ENCODE data around the gene NPAS3. TPM values are rescaled to one million over a fixed set of nuclear protein-coding genes. Genes with fewer than 3 reads are reported as not detected.

NPAS3 gene
- total RNA-seq, 4 donors from 2014 or later, result 0.19 to 2.1 (median 1.7) TPM; not detected in 1

GRCh38 chr14:32920696-32921276 lies 17.9 kb upstream of the NPAS3 start:
- no peak for DNase-seq
- H3K4me3 ChIP-seq, result no peak overlapping the region
- H3K4me1 ChIP-seq, result no peaks in the 10 kb centered on the region
- no peaks in the 10 kb centered on the region for H3K36me3 ChIP-seq
- H3K27me3 ChIP-seq, result no peaks in the 10 kb centered on the region
- no peaks in the 10 kb centered on the region for H3K9me3 ChIP-seq
- TF ChIP-seq POLR2A (IDR thresholded peaks at IDR 0.05) (no peak), CTCF (IDR thresholded peaks at IDR 0.05) (no peak)
- H3K27ac ChIP-seq, result no peak overlapping the region

- TF ChIP-seq POLR2A (IDR thresholded peaks at IDR 0.05), result no peak
- no peak for TF ChIP-seq CTCF (IDR thresholded peaks at IDR 0.05)
- DNase-seq, result no peak
Measured at GRCh38 chr14:32925439-32925838, 13.2 kb upstream of the NPAS3 start.

GRCh38 chr14:32932302-32932913 lies 6.3 kb upstream of the NPAS3 start:
- Histone ChIP-seq H3K4me1 (peaks cover 0 to 7% (median 0%) of the 10 kb centered on the region in 4 donors), H3K27me3 (peaks cover 0 to 7% of the 10 kb centered on the region in 2 donors), H3K27ac (no peak overlapping the region), H3K9me3 (no peaks in the 10 kb centered on the region), H3K36me3 (no peaks in the 10 kb centered on the region), H3K4me3 (peak overlapping the region in 2 of 4 donors; percentile 10 to 50)
- TF ChIP-seq CTCF (IDR thresholded peaks at IDR 0.05) (no peak), POLR2A (IDR thresholded peaks at IDR 0.05) (no peak)
- no peak for DNase-seq

More at GRCh38 chr14:32925439-32925838, 13.2 kb upstream of the NPAS3 start:
- Histone ChIP-seq H3K4me3 (no peak overlapping the region), H3K36me3 (no peaks in the 10 kb centered on the region), H3K27me3 (no peaks in the 10 kb centered on the region), H3K4me1 (no peaks in the 10 kb centered on the region), H3K27ac (no peak overlapping the region), H3K9me3 (no peaks in the 10 kb centered on the region)

GRCh38 chr14:32932914-32933628 lies 5.6 kb upstream of the NPAS3 start:
- Histone ChIP-seq H3K27ac (no peak overlapping the region), H3K9me3 (no peaks in the 10 kb centered on the region)
- no peak for TF ChIP-seq CTCF (IDR thresholded peaks at IDR 0.05)
- no peak for TF ChIP-seq POLR2A (IDR thresholded peaks at IDR 0.05)

GRCh38 chr14:32933629-32934072 lies 5.0 kb upstream of the NPAS3 start:
- TF ChIP-seq POLR2A (IDR thresholded peaks at IDR 0.05) (no peak), CTCF (IDR thresholded peaks at IDR 0.05) (no peak)
- Histone ChIP-seq H3K4me1 (peaks cover 0 to 7% (median 0%) of the 10 kb centered on the region in 4 donors), H3K27ac (no peak overlapping the region), H3K9me3 (no peaks in the 10 kb centered on the region), H3K4me3 (peak overlapping the region; percentile 10 to 50 (median 42)), H3K36me3 (no peaks in the 10 kb centered on the region), H3K27me3 (peaks cover 0 to 7% of the 10 kb centered on the region in 2 donors)
- DNase-seq, result no peak

More at GRCh38 chr14:32932914-32933628, 5.6 kb upstream of the NPAS3 start:
- peaks cover 0 to 7% (median 0%) of the 10 kb centered on the region in 4 donors for H3K4me1 ChIP-seq
- H3K27me3 ChIP-seq, result peaks cover 0 to 7% of the 10 kb centered on the region in 2 donors
- peak overlapping the region; percentile 10 to 50 (median 42) for H3K4me3 ChIP-seq
- no peaks in the 10 kb centered on the region for H3K36me3 ChIP-seq
- no peak for DNase-seq
